ENCODE measurements around the gene FAM240A.

GRCh38 chr3:46669191-46669999 lies 57.1 kb downstream of the FAM240A start:
- TF ChIP-seq, protein P1, sequence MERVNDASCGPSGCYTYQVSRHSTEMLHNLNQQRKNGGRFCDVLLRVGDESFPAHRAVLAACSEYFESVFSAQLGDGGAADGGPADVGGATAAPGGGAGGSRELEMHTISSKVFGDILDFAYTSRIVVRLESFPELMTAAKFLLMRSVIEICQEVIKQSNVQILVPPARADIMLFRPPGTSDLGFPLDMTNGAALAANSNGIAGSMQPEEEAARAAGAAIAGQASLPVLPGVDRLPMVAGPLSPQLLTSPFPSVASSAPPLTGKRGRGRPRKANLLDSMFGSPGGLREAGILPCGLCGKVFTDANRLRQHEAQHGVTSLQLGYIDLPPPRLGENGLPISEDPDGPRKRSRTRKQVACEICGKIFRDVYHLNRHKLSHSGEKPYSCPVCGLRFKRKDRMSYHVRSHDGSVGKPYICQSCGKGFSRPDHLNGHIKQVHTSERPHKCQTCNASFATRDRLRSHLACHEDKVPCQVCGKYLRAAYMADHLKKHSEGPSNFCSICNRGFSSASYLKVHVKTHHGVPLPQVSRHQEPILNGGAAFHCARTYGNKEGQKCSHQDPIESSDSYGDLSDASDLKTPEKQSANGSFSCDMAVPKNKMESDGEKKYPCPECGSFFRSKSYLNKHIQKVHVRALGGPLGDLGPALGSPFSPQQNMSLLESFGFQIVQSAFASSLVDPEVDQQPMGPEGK (CRISPR knock-in tag; IDR thresholded peaks at IDR 0.05; ENCODE audit: borderline replicate concordance) = no peak
- TF ChIP-seq PPARA (CRISPR knock-in tag; IDR thresholded peaks at IDR 0.05; ENCODE audit: borderline replicate concordance) (no peak), CREB5 (CRISPR knock-in tag; IDR thresholded peaks at IDR 0.05; ENCODE audit: low read depth) (no peak), CSDC2 (CRISPR knock-in tag; IDR thresholded peaks at IDR 0.05) (no peak), GLIS3 (CRISPR knock-in tag; IDR thresholded peaks at IDR 0.05) (no peak), ZFP3 (CRISPR knock-in tag; IDR thresholded peaks at IDR 0.05) (no peak), RARB (CRISPR knock-in tag; IDR thresholded peaks at IDR 0.05) (no peak)
